BLaER1 treated with 17β-estradiol and CSF1 and Interleukin-3, amounts not matched to agents 10 nM and 100 nM (cell line): ENCODE measurements around the gene PAM16.
A peak's percentile ranks its signal among the peaks of the same experiment; 100 is the strongest.

Source experiments
- H3K27ac ChIP-seq, 11 experiments: shearing (Covaris generic); formaldehyde crosslinking; 2 replicates each; pipeline ENCODE4 v1.8.1; 2022
- H3K27me3 ChIP-seq, 11 experiments: shearing (Covaris generic); formaldehyde crosslinking; 2 replicates each; pipeline ENCODE4 v1.8.1; 2022
- H3K36me3 ChIP-seq, 11 experiments: shearing (Covaris generic); formaldehyde crosslinking; 2 replicates each; pipeline ENCODE4 v1.8.1; 2022
- H3K4me1 ChIP-seq, 10 experiments: shearing (Covaris generic); formaldehyde crosslinking; 2 replicates each; pipeline ENCODE4 v1.8.1; 2022
- H3K4me2 ChIP-seq, 11 experiments: shearing (Covaris generic); formaldehyde crosslinking; 2 replicates each; pipeline ENCODE4 v1.8.1; 2022
- H3K4me3 ChIP-seq, 10 experiments: shearing (Covaris generic); formaldehyde crosslinking; 2 replicates each; pipeline ENCODE4 v1.8.1; 2022
- H3K9ac ChIP-seq, 11 experiments: shearing (Covaris generic); formaldehyde crosslinking; 2 replicates each; pipeline ENCODE4 v1.8.1; 2022
- H3K9me3 ChIP-seq, 11 experiments: shearing (Covaris generic); formaldehyde crosslinking; replicated peaks in 1 of 11; 2 replicates each; pipeline ENCODE4 v1.8.1; 2022
- H4K20me1 ChIP-seq, 11 experiments: shearing (Covaris generic); formaldehyde crosslinking; 2 replicates each; pipeline ENCODE4 v1.8.1; 2022
- Cebpa-rat ChIP-seq, 11 experiments: shearing (Covaris generic); IDR thresholded peaks; 2 replicates each; pipeline ENCODE4 v1.8.1; 2022

Gene PAM16

GRCh38 chr16:4375717-4376116 is 24.6 kb upstream of the PAM16 start:
- H3K4me2 ChIP-seq: peak overlapping the region in 10 of 11 experiments; percentile 32 to 100 (median 59); a peak in 19 of 22 replicates
- TF ChIP-seq Cebpa-rat (IDR thresholded peaks at IDR 0.05): no peak
- no peaks in the 10 kb centered on the region for H3K9me3 ChIP-seq
- peaks cover 86 to 99% (median 97%) of the 10 kb centered on the region in 11 experiments for H4K20me1 ChIP-seq
- peaks cover 0 to 52% (median 14%) of the 10 kb centered on the region in 11 experiments; a peak in 17 of 22 replicates for H3K36me3 ChIP-seq
- peak overlapping the region in 4 of 11 experiments; percentile 16 to 46 (median 34); a peak in 5 of 22 replicates for H3K27ac ChIP-seq
- H3K4me1 ChIP-seq: peaks cover 75 to 96% (median 88%) of the 10 kb centered on the region in 10 experiments
- peak overlapping the region in 7 of 11 experiments; percentile 5 to 41 (median 31); a peak in 7 of 22 replicates for H3K9ac ChIP-seq
- H3K4me3 ChIP-seq: no peak overlapping the region
- H3K27me3 ChIP-seq: no peaks in the 10 kb centered on the region

GRCh38 chr16:4373909-4374742 is 23.0 kb upstream of the PAM16 start:
- peak overlapping the region; percentile 97 to 100 (median 99) for H3K4me2 ChIP-seq
- H3K4me3 ChIP-seq: no peak overlapping the region
- H3K9me3 ChIP-seq: no peaks in the 10 kb centered on the region
- peaks cover 85 to 99% (median 97%) of the 10 kb centered on the region in 11 experiments for H4K20me1 ChIP-seq
- peaks cover 0 to 54% (median 9%) of the 10 kb centered on the region in 11 experiments; a peak in 11 of 22 replicates for H3K36me3 ChIP-seq
- H3K9ac ChIP-seq: peak overlapping the region in 10 of 11 experiments; percentile 27 to 81 (median 66); a peak in 15 of 22 replicates
- no peaks in the 10 kb centered on the region for H3K27me3 ChIP-seq
- H3K27ac ChIP-seq: peak overlapping the region in 6 of 11 experiments; percentile 15 to 46 (median 36); a peak in 10 of 22 replicates
- peaks cover 79 to 96% (median 83%) of the 10 kb centered on the region in 10 experiments for H3K4me1 ChIP-seq
- TF ChIP-seq Cebpa-rat (IDR thresholded peaks at IDR 0.05): no peak

GRCh38 chr16:4373356-4373908 is 22.3 kb upstream of the PAM16 start:
- H3K27ac ChIP-seq: peak overlapping the region in 6 of 11 experiments; percentile 15 to 46 (median 36); a peak in 9 of 22 replicates
- no peak for TF ChIP-seq Cebpa-rat (IDR thresholded peaks at IDR 0.05)
- peaks cover 85 to 99% (median 97%) of the 10 kb centered on the region in 11 experiments for H4K20me1 ChIP-seq
- H3K4me2 ChIP-seq: peak overlapping the region; percentile 97 to 100 (median 99)
- H3K4me1 ChIP-seq: peaks cover 72 to 94% (median 78%) of the 10 kb centered on the region in 10 experiments
- H3K36me3 ChIP-seq: peaks cover 0 to 54% (median 13%) of the 10 kb centered on the region in 11 experiments; a peak in 11 of 22 replicates
- H3K9me3 ChIP-seq: no peaks in the 10 kb centered on the region
- no peaks in the 10 kb centered on the region for H3K27me3 ChIP-seq
- peak overlapping the region in 10 of 11 experiments; percentile 27 to 81 (median 66); a peak in 16 of 22 replicates for H3K9ac ChIP-seq
- peak overlapping the region in 6 of 10 experiments; percentile 49 to 73 (median 62); a peak in 8 of 20 replicates for H3K4me3 ChIP-seq

GRCh38 chr16:4372578-4373355 is 21.6 kb upstream of the PAM16 start:
- H3K9ac ChIP-seq: peak overlapping the region; percentile 57 to 81 (median 74)
- peaks cover 65 to 87% (median 71%) of the 10 kb centered on the region in 10 experiments for H3K4me1 ChIP-seq
- peaks cover 83 to 99% (median 97%) of the 10 kb centered on the region in 11 experiments for H4K20me1 ChIP-seq
- peak overlapping the region in 9 of 11 experiments; percentile 14 to 66 (median 48); a peak in 13 of 22 replicates for H3K27ac ChIP-seq
- no peaks in the 10 kb centered on the region for H3K27me3 ChIP-seq
- no peak for TF ChIP-seq Cebpa-rat (IDR thresholded peaks at IDR 0.05)
- H3K36me3 ChIP-seq: peaks cover 0 to 57% (median 13%) of the 10 kb centered on the region in 11 experiments; a peak in 15 of 22 replicates
- H3K4me3 ChIP-seq: peak overlapping the region; percentile 36 to 73 (median 63)
- H3K4me2 ChIP-seq: peak overlapping the region; percentile 97 to 100 (median 99)
- no peaks in the 10 kb centered on the region for H3K9me3 ChIP-seq

- Histone ChIP-seq H3K9ac (peak overlapping the region; percentile 57 to 81 (median 74)), H4K20me1 (peaks cover 79 to 100% (median 99%) of the 10 kb centered on the region in 11 experiments), H3K27ac (peak overlapping the region in 10 of 11 experiments; percentile 30 to 66 (median 47); a peak in 17 of 22 replicates), H3K9me3 (no peaks in the 10 kb centered on the region), H3K4me3 (peak overlapping the region; percentile 36 to 73 (median 63)), H3K4me1 (peaks cover 60 to 81% (median 66%) of the 10 kb centered on the region in 10 experiments), H3K27me3 (no peaks in the 10 kb centered on the region), H3K36me3 (peaks cover 6 to 64% (median 20%) of the 10 kb centered on the region in 11 experiments; a peak in 19 of 22 replicates), H3K4me2 (peak overlapping the region; percentile 97 to 100 (median 99))
- no peak for TF ChIP-seq Cebpa-rat (IDR thresholded peaks at IDR 0.05)
Observed at GRCh38 chr16:4372001-4372577, 21.0 kb upstream of the PAM16 start.

- peaks cover 74 to 100% (median 100%) of the 10 kb centered on the region in 11 experiments for H4K20me1 ChIP-seq
Observed at GRCh38 chr16:4371357-4372000, 20.4 kb upstream of the PAM16 start, which contains the start of gene VASN. Gene VASN, plus strand, starts transcription at chr16:4371848. Its CDS starts 9,030 bp downstream, at chr16:4380878.

More at GRCh38 chr16:4371357-4372000, 20.4 kb upstream of the PAM16 start, which contains the start of gene VASN:
- Histone ChIP-seq H3K9me3 (no peaks in the 10 kb centered on the region), H3K4me3 (peak within 1 kb of the TSS; percentile 36 to 73 (median 63)), H3K27ac (peak within 1 kb of the TSS in 10 of 11 experiments; percentile 30 to 66 (median 47); a peak in 18 of 22 replicates), H3K9ac (peak within 1 kb of the TSS; percentile 57 to 81 (median 74)), H3K27me3 (no peaks in the 10 kb centered on the region), H3K36me3 (peaks cover 6 to 70% (median 26%) of the 10 kb centered on the region in 11 experiments; a peak in 20 of 22 replicates), H3K4me2 (peak within 1 kb of the TSS; percentile 97 to 100 (median 99)), H3K4me1 (peaks cover 58 to 75% (median 61%) of the 10 kb centered on the region in 10 experiments)
- TF ChIP-seq Cebpa-rat (IDR thresholded peaks at IDR 0.05): no peak
